Activated CD8-positive, alpha-beta memory T cell treated with anti-CD3 and anti-CD28 coated beads, Interleukin-2, amount 50 U/mL, for 1 hour (primary cell): ENCODE measurements around the gene TCEAL3.
"Not testable (repeated sequence)": the region's sequence is repeated elsewhere in the genome, so short reads cannot be mapped to it uniquely, and the experiment has no call there.

Experiments
- DNase-seq: peaks from one replicate; pipeline ENCODE4 v3.0.0-alpha.2; 2020; ENCODE audit errors: extremely low read depth

The TCEAL3 gene

DNA sequence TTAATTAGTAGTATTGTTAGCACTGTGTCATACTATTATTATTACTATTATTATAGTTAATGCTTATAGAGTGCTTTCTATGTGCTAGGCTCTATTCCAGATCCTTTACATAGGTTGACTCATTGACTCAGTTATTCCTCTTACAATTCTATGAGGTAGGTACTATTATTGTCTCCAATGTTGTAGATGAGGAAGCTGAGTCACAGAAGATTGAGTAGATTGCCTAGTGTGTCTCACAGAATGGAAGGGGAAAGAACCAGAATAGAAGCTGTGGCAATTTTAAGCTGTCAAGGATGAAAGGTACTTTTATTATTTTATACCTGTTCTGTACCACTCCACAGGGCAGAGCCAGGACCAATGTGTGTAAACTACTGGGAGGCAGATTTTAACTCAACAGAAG, 19.1 kb downstream of the TCEAL3 start:
- no peak for DNase-seq

GRCh38 chrX:103628386-103629317, 20.9 kb downstream of the TCEAL3 start, which contains the start of gene TCEAL1:
TCEAL1 (plus strand) TSS chrX:103628975; CDS start chrX:103629917, 942 bp downstream.
- DNase-seq = no peak

GRCh38 chrX:103629318-103630170, 21.8 kb downstream of the TCEAL3 start:
- DNase-seq = no peak

GRCh38 chrX:103630171-103630511, 22.4 kb downstream of the TCEAL3 start:
- no peak for DNase-seq

DNA sequence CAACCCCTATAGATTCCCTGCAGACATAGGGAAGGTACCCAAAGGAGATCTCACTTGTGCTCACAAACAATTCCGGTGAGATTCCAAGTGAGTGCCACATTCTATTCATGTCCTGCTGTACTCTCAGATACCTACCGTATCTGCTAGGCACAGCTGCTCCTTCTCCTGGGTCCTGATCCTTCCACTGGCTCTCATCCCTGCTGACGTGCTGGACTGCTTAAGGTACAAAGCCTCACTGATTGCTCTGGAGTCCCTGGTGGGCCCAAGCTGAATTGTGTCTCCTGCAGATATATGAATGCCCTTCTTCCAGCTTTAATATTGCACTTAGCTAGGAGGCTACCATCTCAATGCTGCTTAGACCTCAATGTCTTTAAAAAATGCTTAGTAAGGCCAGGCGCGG, 23.4 kb downstream of the TCEAL3 start:
- no peak for DNase-seq

GRCh38 chrX:103635436-103635835, 27.7 kb downstream of the TCEAL3 start:
- DNase-seq = no peak

DNA sequence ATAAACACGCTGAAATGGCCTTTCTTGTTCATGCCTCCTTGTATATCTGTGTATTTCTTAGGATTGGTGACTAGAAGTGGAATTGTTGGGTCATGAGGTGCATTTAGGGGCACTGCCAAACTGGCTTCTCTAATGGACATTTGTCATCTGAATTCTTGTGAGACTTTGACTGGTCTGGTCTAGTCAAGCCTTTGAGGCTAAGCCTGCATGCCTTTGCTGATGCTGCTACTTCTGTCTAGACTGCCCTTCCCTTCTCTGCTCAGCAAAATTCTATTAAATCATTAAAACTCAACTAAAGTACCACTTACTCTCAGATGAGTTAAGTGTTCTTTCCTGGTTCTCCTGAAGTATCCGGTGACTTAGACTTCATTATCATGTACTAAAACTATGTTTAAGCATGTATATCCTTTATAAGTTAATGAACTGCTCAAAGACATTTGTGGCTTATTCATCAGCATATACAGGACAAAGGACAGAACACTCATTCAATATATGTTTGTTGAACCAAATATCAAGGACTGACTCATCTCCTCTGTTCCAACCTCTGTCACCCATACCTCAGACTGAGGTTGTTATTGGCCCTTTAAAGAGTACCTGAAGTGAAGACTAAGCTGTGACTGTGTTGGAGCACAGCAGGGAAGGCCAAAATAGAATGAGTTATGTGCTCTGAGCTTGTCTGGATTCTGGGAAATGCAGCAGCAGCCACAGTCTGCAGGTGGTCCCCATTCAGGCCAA, 30.0 kb downstream of the TCEAL3 start:
- DNase-seq = no peak

GRCh38 chrX:103638479-103639346, 30.9 kb downstream of the TCEAL3 start:
- not testable (repeated sequence) for DNase-seq

- DNase-seq = no peak
These were observed 32.8 kb downstream of the TCEAL3 start for GRCh38 chrX:103640401-103641155.

DNA sequence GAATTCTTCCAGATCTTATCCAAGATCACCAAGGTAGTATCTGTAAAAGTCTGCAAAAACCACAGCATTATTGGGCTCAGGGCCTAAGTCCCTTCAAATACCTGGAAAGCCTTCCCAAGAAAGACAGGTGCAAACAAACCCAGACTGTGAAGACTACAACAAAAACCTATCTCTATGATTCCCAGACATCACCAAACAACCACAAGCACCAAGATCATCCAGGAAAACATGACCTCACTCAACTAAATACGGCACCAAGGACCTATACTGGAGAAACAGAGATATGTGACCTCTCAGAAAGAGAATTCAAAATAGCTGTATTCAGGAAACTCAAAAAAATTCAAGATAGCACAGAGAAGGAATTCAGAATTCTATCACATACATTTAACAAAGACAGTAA, 36.4 kb downstream of the TCEAL3 start:
- no peak for DNase-seq

- DNase-seq = no peak
These were observed 39.9 kb downstream of the TCEAL3 start for GRCh38 chrX:103647630-103648029.

DNA sequence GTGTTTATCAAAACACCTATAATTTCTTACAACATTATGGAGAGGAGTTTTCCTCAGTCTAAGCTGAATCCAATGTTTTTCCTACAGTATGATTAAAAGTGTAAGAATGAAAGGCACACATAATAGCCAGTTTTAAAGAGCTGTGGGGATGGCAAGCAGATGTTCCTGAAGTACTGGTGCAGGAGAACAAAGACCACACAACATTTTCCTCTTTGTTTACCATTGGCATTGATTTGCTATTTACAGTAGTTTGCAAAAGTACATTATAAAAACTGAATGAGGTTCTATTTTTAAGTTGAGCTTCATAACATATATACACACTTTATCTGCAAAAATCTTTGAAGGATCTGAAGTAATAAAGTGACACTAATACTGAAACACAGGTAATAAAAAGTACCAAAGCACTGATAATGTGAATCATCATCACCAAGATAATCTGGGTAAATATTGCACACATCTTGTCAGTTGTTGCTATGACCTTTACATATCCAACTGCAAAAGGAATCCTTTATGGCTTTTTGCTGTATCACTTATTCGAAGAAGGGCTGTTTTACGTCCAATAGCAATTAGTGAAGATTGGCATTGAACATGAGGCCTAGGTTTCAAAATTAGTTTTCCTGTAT, 43.5 kb downstream of the TCEAL3 start:
- DNase-seq = no peak

GRCh38 chrX:103655230-103656000, 47.7 kb downstream of the TCEAL3 start:
- DNase-seq = not testable (repeated sequence)

DNA sequence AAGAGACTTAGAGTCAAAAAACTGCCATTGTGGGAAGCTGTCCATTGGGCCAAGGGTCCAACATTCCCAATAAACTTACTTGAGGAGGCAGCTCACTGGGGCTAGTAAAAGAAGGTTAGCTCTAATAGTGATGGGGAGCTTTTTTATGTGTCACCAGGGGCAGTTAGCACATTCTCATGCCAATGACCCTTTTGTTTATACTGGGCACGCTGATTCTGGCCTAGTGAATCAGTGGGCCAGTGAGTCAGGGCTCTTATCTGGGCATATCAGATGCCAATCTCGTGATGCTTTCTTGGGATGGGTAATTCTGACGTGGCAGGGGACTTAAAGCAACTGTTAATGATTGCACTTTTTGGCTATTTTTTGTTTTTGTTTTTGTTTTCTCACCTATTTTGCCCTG, 48.9 kb downstream of the TCEAL3 start:
- DNase-seq = no peak

DNA sequence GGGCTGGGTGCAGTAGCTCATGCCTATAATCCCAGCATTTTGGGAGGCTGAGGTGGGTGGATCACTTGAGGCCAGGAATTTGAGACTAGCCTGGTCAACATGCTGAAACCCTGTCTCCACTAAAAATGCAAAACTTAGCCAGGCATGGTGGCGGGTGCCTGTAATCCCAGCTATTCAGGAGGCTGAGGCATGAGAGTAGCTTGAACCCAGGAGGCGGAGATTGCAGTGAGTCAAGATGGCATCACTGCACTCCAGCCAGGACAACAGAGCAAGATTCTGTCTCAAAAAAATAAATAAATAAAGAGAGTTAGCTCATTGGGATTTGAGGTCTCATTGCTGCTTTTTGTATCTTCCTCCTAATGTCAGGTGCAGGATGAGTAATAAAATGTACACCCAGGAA, 49.3 kb downstream of the TCEAL3 start:
- DNase-seq = not testable (repeated sequence)

- DNase-seq = no peak
These were observed 51.1 kb downstream of the TCEAL3 start for GRCh38 chrX:103658681-103659433.

- DNase-seq = not testable (repeated sequence)
These were observed 51.7 kb downstream of the TCEAL3 start for GRCh38 chrX:103659460-103659859.
